K562 (cell line): ENCODE measurements around the gene TRIM33. TPM values are rescaled to one million over a fixed set of nuclear protein-coding genes. Genes with fewer than 3 reads are reported as not detected.

ENCODE experiments used
- E4F1 ChIP-seq: fragments of 250-450 bp; sonication (Bioruptor Pico); IDR thresholded peaks from 2 replicates; pipeline ENCODE4 v1.5.0; 2021; ENCODE audit warnings: mild to moderate bottlenecking, borderline replicate concordance
- FOXJ2 ChIP-seq: fragments of 200-800 bp; sonication (Bioruptor generic); IDR thresholded peaks from 2 replicates; pipeline ENCODE4 v1.6.1; 2016; ENCODE audit warnings: missing genetic modification characterization, missing compliant biosample characterization
- FUS ChIP-seq: fragments of 200-400 bp; formaldehyde crosslinking; optimal IDR thresholded peaks from 2 replicates; pipeline ENCODE3; 2017; ENCODE audit warnings: low read depth, low read length
- HDAC3 ChIP-seq: fragments of 450-650 bp; IDR thresholded peaks from 2 replicates; pipeline ENCODE4 v1.6.1; 2018; ENCODE audit warnings: borderline replicate concordance, mild to moderate bottlenecking, moderate library complexity; ENCODE audit not compliant: partially characterized antibody
- HEY1 ChIP-seq: fragments of 250-450 bp; sonication (Bioruptor Pico); IDR thresholded peaks from 2 replicates; pipeline ENCODE4 v1.5.0; 2020; ENCODE audit warnings: mild to moderate bottlenecking, moderate library complexity, borderline replicate concordance
- KDM4B ChIP-seq, 2 experiments: fragments of 450-650 bp in 1 of 2; sonication (generic) in 1 of 2; IDR thresholded peaks; 2 replicates each; pipeline ENCODE4 v1.6.1; 2016 to 2017; ENCODE audit warnings: borderline replicate concordance in 2 of 2, antibody characterized with exemption in 1 of 2, low read depth in 1 of 2, mild to moderate bottlenecking in 1 of 2
- MEIS2 ChIP-seq: fragments of 450-650 bp; IDR thresholded peaks from 2 replicates; pipeline ENCODE4 v1.6.1; 2014; ENCODE audit warnings: mild to moderate bottlenecking; ENCODE audit not compliant: partially characterized antibody
- NFE2L1 ChIP-seq: fragments of 450-650 bp; IDR thresholded peaks from 2 replicates; pipeline ENCODE4 v1.6.1; 2016; ENCODE audit warnings: missing genetic modification characterization, low read depth, mild to moderate bottlenecking, missing compliant biosample characterization, moderate library complexity, borderline replicate concordance
- PHB2 ChIP-seq: fragments of 450-650 bp; IDR thresholded peaks from 2 replicates; pipeline ENCODE4 v1.6.1; 2017; ENCODE audit warnings: low read depth
- PHTF2 ChIP-seq: fragments of 250-450 bp; sonication (Bioruptor Pico); IDR thresholded peaks from 2 replicates; pipeline ENCODE4 v1.5.0; 2021; ENCODE audit warnings: mild to moderate bottlenecking
- SIX5 ChIP-seq, 2 experiments: IDR thresholded peaks; 2 replicates each; pipeline ENCODE4 v1.6.1; 2011; ENCODE audit warnings: low read length in 2 of 2, borderline replicate concordance in 1 of 2, low read depth in 1 of 2, mild to moderate bottlenecking in 1 of 2, moderate library complexity in 1 of 2; ENCODE audit not compliant: insufficient read depth in 1 of 2
- STAT5A ChIP-seq: IDR thresholded peaks from 2 replicates; pipeline ENCODE4 v1.6.1; 2012; ENCODE audit warnings: low read length, inconsistent platforms, borderline replicate concordance
- TAL1 ChIP-seq: fragments of 450-650 bp; IDR thresholded peaks from 2 replicates; pipeline ENCODE4 v1.6.1; 2016; ENCODE audit warnings: mild to moderate bottlenecking
- TCF7 ChIP-seq: sonication (generic); IDR thresholded peaks from 2 replicates; pipeline ENCODE4 v1.6.1; 2016; ENCODE audit warnings: antibody characterized with exemption, borderline replicate concordance
- ZNF695 ChIP-seq: fragments of 450-650 bp; formaldehyde crosslinking; IDR thresholded peaks from 2 replicates; pipeline ENCODE4 v1.4.0; 2020; ENCODE audit warnings: mild to moderate bottlenecking, moderate library complexity
- polyA plus RNA-seq, 8 experiments: library from polyadenylated mRNA; depleted of rRNA in 4 of 8; stranded (reverse) in 5 of 8; unstranded in 3 of 8; fragments of >200 nt; fragmentation: Nextera tagmentation in 2 of 8; fragmentation: Illumina TruSeq in 1 of 8; extraction: Ambion mirVana in 2 of 8; extraction: Trizol in 1 of 8; gene quantifications; 2 replicates each; pipeline versions ENCODE4 v1.2.1 to v1.2.3, GENCODE V29; 2011 to 2014; ENCODE audit warnings: inconsistent platforms in 1 of 8, missing spikeins in 1 of 8
- total RNA-seq, 7 experiments: library from RNA; depleted of rRNA in 6 of 7; stranded (reverse); fragments of >200 nt in 6 of 7; fragmentation: Illumina TruSeq in 2 of 7; extraction: Trizol in 2 of 7; gene quantifications; 2 replicates each; pipeline versions ENCODE4 v1.2.1 to v1.2.3, GENCODE V29; 2011 to 2021; ENCODE audit warnings: low replicate concordance in 1 of 7
- TF ChIP-seq, protein P1 (sequence below): fragments of 450-650 bp; formaldehyde crosslinking; IDR thresholded peaks from 2 replicates; pipeline ENCODE4 v1.4.0; 2022; ENCODE audit warnings: missing genetic modification characterization
- TF ChIP-seq, protein P2 (sequence below): fragments of 450-650 bp; IDR thresholded peaks from 2 replicates; pipeline ENCODE4 v1.6.1; 2016; ENCODE audit warnings: missing biosample characterization, missing genetic modification characterization
- TF ChIP-seq, protein P3 (sequence below): fragments of 250-450 bp; sonication (Bioruptor Pico); IDR thresholded peaks from 2 replicates; pipeline ENCODE4 v1.8.0; 2021; ENCODE audit warnings: moderate library complexity, mild to moderate bottlenecking, inconsistent platforms
- TF ChIP-seq, protein P4 (sequence below): fragments of 200-400 bp; formaldehyde crosslinking; IDR thresholded peaks from 2 replicates; pipeline ENCODE4 v1.6.1; 2017; ENCODE audit warnings: mild to moderate bottlenecking, low read depth, low read length, moderate library complexity
- TF ChIP-seq, protein P5 (sequence below): IDR thresholded peaks from 2 replicates; pipeline ENCODE4 v1.6.1; 2014; ENCODE audit warnings: antibody characterized with exemption

The TRIM33 gene
- total and polyA plus RNA-seq, 9 of the 15 experiments (the other 6 are each of a cell fraction or from before 2014, with no cell fraction given) = 9.3 to 58.4 (median 40.2) TPM

- TF ChIP-seq ZNF695 (CRISPR knock-in tag) = 0 out of 2 replicates have a peak, but pooled peaks have one; percentile 16
- TF ChIP-seq TAL1 = no peak
- TF ChIP-seq PHB2 = no peak
- TF ChIP-seq FOXJ2 (tag) = no peak
- TF ChIP-seq, protein P1, sequence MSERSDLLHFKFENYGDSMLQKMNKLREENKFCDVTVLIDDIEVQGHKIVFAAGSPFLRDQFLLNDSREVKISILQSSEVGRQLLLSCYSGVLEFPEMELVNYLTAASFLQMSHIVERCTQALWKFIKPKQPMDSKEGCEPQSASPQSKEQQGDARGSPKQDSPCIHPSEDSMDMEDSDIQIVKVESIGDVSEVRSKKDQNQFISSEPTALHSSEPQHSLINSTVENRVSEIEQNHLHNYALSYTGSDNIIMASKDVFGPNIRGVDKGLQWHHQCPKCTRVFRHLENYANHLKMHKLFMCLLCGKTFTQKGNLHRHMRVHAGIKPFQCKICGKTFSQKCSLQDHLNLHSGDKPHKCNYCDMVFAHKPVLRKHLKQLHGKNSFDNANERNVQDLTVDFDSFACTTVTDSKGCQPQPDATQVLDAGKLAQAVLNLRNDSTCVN (CRISPR knock-in tag) = no peak
- no peak for TF ChIP-seq NFE2L1
- TF ChIP-seq, protein P2, sequence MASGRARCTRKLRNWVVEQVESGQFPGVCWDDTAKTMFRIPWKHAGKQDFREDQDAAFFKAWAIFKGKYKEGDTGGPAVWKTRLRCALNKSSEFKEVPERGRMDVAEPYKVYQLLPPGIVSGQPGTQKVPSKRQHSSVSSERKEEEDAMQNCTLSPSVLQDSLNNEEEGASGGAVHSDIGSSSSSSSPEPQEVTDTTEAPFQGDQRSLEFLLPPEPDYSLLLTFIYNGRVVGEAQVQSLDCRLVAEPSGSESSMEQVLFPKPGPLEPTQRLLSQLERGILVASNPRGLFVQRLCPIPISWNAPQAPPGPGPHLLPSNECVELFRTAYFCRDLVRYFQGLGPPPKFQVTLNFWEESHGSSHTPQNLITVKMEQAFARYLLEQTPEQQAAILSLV = no peak
- no peak for TF ChIP-seq HEY1 (CRISPR knock-in tag)
- TF ChIP-seq, protein P3, sequence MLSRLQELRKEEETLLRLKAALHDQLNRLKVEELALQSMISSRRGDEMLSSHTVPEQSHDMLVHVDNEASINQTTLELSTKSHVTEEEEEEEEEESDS (CRISPR knock-in tag) = no peak
- no peak for TF ChIP-seq FUS
- no peak for TF ChIP-seq PHTF2 (CRISPR knock-in tag)
- peak in 1 of 2 experiments; percentile 79; a peak in 1 of 4 replicates for TF ChIP-seq KDM4B (IDR thresholded peaks at IDR 0.05; ENCODE audit: borderline replicate concordance in 2 of 2, low read depth in 1 of 2)
- no peak for TF ChIP-seq SIX5 (IDR thresholded peaks at IDR 0.05; ENCODE audit: borderline replicate concordance in 1 of 2, insufficient read depth in 1 of 2, low read depth in 1 of 2, low read length in 2 of 2)
- TF ChIP-seq STAT5A = no peak
- TF ChIP-seq, protein P4, sequence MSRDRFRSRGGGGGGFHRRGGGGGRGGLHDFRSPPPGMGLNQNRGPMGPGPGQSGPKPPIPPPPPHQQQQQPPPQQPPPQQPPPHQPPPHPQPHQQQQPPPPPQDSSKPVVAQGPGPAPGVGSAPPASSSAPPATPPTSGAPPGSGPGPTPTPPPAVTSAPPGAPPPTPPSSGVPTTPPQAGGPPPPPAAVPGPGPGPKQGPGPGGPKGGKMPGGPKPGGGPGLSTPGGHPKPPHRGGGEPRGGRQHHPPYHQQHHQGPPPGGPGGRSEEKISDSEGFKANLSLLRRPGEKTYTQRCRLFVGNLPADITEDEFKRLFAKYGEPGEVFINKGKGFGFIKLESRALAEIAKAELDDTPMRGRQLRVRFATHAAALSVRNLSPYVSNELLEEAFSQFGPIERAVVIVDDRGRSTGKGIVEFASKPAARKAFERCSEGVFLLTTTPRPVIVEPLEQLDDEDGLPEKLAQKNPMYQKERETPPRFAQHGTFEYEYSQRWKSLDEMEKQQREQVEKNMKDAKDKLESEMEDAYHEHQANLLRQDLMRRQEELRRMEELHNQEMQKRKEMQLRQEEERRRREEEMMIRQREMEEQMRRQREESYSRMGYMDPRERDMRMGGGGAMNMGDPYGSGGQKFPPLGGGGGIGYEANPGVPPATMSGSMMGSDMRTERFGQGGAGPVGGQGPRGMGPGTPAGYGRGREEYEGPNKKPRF = no peak
- TF ChIP-seq TCF7 = 0 out of 2 replicates have a peak, but pooled peaks have one; percentile 70
- TF ChIP-seq MEIS2 = peak; percentile 38
- TF ChIP-seq, protein P5, sequence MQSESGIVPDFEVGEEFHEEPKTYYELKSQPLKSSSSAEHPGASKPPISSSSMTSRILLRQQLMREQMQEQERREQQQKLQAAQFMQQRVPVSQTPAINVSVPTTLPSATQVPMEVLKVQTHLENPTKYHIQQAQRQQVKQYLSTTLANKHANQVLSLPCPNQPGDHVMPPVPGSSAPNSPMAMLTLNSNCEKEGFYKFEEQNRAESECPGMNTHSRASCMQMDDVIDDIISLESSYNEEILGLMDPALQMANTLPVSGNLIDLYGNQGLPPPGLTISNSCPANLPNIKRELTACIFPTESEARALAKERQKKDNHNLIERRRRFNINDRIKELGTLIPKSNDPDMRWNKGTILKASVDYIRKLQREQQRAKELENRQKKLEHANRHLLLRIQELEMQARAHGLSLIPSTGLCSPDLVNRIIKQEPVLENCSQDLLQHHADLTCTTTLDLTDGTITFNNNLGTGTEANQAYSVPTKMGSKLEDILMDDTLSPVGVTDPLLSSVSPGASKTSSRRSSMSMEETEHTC = 0 out of 2 replicates have a peak, but pooled peaks have one; percentile 46
- TF ChIP-seq E4F1 (CRISPR knock-in tag) = no peak
- no peak for TF ChIP-seq HDAC3
Measured at GRCh38 chr1:114346480-114347029, 164.4 kb downstream of the TRIM33 start (continued).
